NT2/D1 (cell line): ENCODE results near the gene RETNLB.

Experiments used
- DNase-seq: peaks from one replicate; pipeline ENCODE4 v3.0.0-alpha.2; 2011; ENCODE audit warnings: low read depth, low spot score
- H3K27me3 ChIP-seq: 2 replicates; pipeline ENCODE4 v1.6.0; 2011; ENCODE audit warnings: mild to moderate bottlenecking; ENCODE audit not compliant: insufficient read length, insufficient read depth
- H3K36me3 ChIP-seq: 2 replicates; pipeline ENCODE4 v1.6.1; 2011; ENCODE audit warnings: mild to moderate bottlenecking, low read length, mixed read lengths; ENCODE audit not compliant: insufficient read depth, insufficient read length
- H3K4me1 ChIP-seq: 2 replicates; pipeline ENCODE4 v1.5.1; 2011; ENCODE audit not compliant: insufficient read depth, insufficient read length
- H3K4me3 ChIP-seq: 2 replicates; pipeline ENCODE4 v1.5.1; 2011; ENCODE audit warnings: low read depth; ENCODE audit not compliant: insufficient read length
- H3K9ac ChIP-seq: 2 replicates; pipeline ENCODE4 v1.6.0; 2011; ENCODE audit warnings: low read depth; ENCODE audit not compliant: insufficient read length
- H3K9me3 ChIP-seq: 2 replicates; pipeline ENCODE4 v1.5.1; 2011; ENCODE audit warnings: mild to moderate bottlenecking, low read length; ENCODE audit not compliant: insufficient read depth
- SUZ12 ChIP-seq: IDR thresholded peaks from 2 replicates; pipeline ENCODE4 v1.6.1; 2011; ENCODE audit not compliant: insufficient read length, insufficient read depth; ENCODE audit errors: extremely low read depth
- YY1 ChIP-seq: IDR thresholded peaks from 2 replicates; pipeline ENCODE4 v1.6.1; 2011; ENCODE audit not compliant: insufficient read length, insufficient read depth
- ZNF274 ChIP-seq: IDR thresholded peaks from 2 replicates; pipeline ENCODE4 v1.6.1; 2011; ENCODE audit warnings: mild to moderate bottlenecking, low read depth, low read length

Gene RETNLB

GRCh38 chr3:108724101-108724500 lies 33.1 kb downstream of the RETNLB start:
- Histone ChIP-seq H3K4me1 (no peaks in the 10 kb centered on the region), H3K9ac (no peak overlapping the region), H3K27me3 (no peaks in the 10 kb centered on the region), H3K36me3 (no peaks in the 10 kb centered on the region), H3K9me3 (no peaks in the 10 kb centered on the region), H3K4me3 (no peak overlapping the region)
- TF ChIP-seq SUZ12 (no peak), ZNF274 (no peak), YY1 (no peak)
- no peak for DNase-seq

- no peaks in the 10 kb centered on the region for H3K4me1 ChIP-seq
- H3K9ac ChIP-seq: no peak overlapping the region
- H3K4me3 ChIP-seq: no peak overlapping the region
- no peaks in the 10 kb centered on the region for H3K9me3 ChIP-seq
- H3K36me3 ChIP-seq: no peaks in the 10 kb centered on the region
- no peak for DNase-seq
- TF ChIP-seq ZNF274: no peak
- TF ChIP-seq SUZ12: no peak
- no peak for TF ChIP-seq YY1
- H3K27me3 ChIP-seq: no peaks in the 10 kb centered on the region
Observed at GRCh38 chr3:108722724-108723123, 34.5 kb downstream of the RETNLB start.

GRCh38 chr3:108719178-108719806 lies 37.9 kb downstream of the RETNLB start:
- TF ChIP-seq YY1 (no peak), ZNF274 (no peak), SUZ12 (no peak)
- Histone ChIP-seq H3K36me3 (no peaks in the 10 kb centered on the region), H3K9ac (no peak overlapping the region), H3K9me3 (no peaks in the 10 kb centered on the region), H3K4me3 (no peak overlapping the region), H3K4me1 (no peaks in the 10 kb centered on the region), H3K27me3 (no peaks in the 10 kb centered on the region)
- no peak for DNase-seq

GRCh38 chr3:108718454-108718853 lies 38.8 kb downstream of the RETNLB start:
- no peak overlapping the region for H3K9ac ChIP-seq
- no peak overlapping the region for H3K4me3 ChIP-seq
- no peak for TF ChIP-seq ZNF274
- no peaks in the 10 kb centered on the region for H3K36me3 ChIP-seq
- H3K27me3 ChIP-seq: no peaks in the 10 kb centered on the region
- no peak for DNase-seq
- no peaks in the 10 kb centered on the region for H3K9me3 ChIP-seq
- H3K4me1 ChIP-seq: no peaks in the 10 kb centered on the region

- Histone ChIP-seq H3K27me3 (no peaks in the 10 kb centered on the region), H3K36me3 (no peaks in the 10 kb centered on the region), H3K9me3 (no peaks in the 10 kb centered on the region), H3K4me3 (no peak overlapping the region), H3K4me1 (no peaks in the 10 kb centered on the region), H3K9ac (no peak overlapping the region)
- TF ChIP-seq ZNF274 (no peak), SUZ12 (no peak), YY1 (no peak)
- no peak for DNase-seq
Observed at GRCh38 chr3:108713816-108714215, 43.4 kb downstream of the RETNLB start.

GRCh38 chr3:108713009-108713516 lies 44.1 kb downstream of the RETNLB start:
- Histone ChIP-seq H3K9me3 (no peaks in the 10 kb centered on the region), H3K4me1 (no peaks in the 10 kb centered on the region), H3K9ac (no peak overlapping the region), H3K27me3 (no peaks in the 10 kb centered on the region), H3K36me3 (no peaks in the 10 kb centered on the region), H3K4me3 (no peak overlapping the region)
- TF ChIP-seq ZNF274 (no peak), YY1 (no peak), SUZ12 (no peak)
- no peak for DNase-seq
